HPDE6-E6E7 (cell line): Measurements from ENCODE around the gene BCAS3.
"Not testable (repeated sequence)": the region's sequence is repeated elsewhere in the genome, so short reads cannot be mapped to it uniquely, and the experiment has no call there.

ENCODE experiments used
- DNase-seq: peaks from one replicate; pipeline ENCODE4 v3.0.0; 2011; ENCODE audit warnings: missing footprints; ENCODE audit errors: extremely low spot score

The BCAS3 gene

GRCh38 chr17:61337290-61337689 lies 659.6 kb downstream of the BCAS3 start:
- DNase-seq: no peak

GRCh38 chr17:61338000-61338798 lies 660.5 kb downstream of the BCAS3 start:
- DNase-seq: no peak

DNA sequence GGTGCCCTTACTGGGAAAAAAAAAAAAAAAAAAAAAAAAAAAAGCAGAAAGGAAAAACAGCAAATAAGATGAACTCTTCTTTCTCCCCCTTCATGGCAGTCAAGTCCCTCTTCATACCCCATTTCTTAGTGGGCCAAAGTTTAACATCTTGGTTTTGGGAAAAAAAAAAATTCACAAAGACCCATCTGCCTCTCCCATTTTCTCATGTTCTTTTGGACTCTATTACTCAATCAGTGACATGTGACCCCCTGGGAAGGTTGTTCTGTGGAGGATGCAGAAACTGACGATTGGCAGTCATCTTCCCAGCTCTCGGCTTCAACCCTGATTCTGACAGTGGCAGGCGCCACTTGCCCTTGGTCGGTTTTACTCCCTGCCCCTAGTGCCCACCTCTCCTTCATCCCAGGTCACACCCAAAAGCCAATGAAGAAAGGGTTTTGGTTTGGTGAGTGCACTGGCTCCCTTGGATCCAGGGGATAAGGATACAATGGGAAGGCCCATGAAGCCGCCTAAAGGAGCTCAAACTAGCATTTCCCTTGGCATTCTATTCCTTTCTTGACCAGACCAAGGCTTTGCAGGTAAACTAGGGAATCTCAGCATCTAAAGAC lies 661.3 kb downstream of the BCAS3 start:
- DNase-seq: no peak

DNA sequence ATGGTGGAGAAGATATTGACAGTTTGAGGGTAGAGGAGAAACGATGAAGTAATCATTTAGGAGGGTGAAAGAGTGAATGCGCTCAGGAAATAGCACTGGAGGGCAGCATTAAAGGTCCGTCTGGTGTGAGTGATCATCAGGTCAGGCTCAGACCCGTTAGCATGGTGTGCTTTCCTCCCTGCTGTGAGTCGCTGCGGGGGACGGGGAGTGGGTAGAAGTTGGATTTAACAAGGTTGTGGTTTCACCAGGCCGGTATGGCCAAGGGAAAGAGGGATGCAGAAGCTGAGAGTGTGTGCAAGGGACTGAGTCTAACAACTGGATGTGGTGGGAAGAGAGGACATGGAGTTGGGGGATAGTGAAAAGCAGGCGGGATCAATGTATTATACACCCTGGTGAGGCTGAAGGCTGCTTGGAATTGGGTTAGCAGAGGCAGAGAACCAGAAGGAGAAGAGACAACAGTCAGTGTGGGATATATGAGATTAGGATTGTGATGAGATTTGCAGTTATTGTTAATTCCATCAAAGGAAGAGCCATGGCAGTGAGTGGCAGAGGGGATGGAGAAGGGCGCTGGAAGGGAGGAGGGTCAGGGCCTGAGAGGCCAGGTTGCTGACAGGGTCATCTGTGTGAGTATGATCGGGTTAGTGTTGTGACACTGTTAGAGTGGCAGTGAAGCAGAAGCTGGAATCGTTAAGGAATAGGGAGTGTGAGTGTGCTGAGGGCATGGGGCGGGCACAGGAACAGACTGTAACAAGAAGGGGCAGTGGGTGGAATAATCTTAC lies 663.0 kb downstream of the BCAS3 start:
- DNase-seq: no peak

DNA sequence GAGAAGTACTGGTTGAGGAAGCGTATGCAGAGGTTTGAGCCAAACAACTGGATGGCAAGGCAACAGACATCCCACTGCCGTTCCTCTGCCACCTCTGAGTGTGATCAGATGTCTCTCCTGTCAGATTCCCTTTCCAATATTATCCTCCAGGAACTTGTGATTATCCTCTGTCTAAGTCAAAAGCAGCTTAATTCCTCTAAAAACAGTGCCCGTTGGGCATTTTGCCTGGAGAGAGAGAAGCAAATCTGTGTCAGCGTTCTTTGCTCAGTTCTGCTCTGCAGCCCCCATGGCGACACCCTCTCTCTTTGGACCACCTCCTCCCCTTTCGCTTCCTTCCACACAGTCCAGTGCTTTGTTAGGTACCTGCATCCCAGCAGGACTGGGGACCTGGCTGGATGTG lies 665.9 kb downstream of the BCAS3 start:
- DNase-seq: no peak

GRCh38 chr17:61345061-61345460 lies 667.4 kb downstream of the BCAS3 start:
- DNase-seq: no peak

GRCh38 chr17:61345825-61346666 lies 668.4 kb downstream of the BCAS3 start:
- DNase-seq: no peak

GRCh38 chr17:61349350-61349749 lies 671.7 kb downstream of the BCAS3 start:
- DNase-seq: no peak

GRCh38 chr17:61351745-61352407 lies 674.2 kb downstream of the BCAS3 start:
- DNase-seq: no peak

- no peak for DNase-seq
Measured at GRCh38 chr17:61352408-61352770, 674.7 kb downstream of the BCAS3 start.

GRCh38 chr17:61352781-61353491 lies 675.3 kb downstream of the BCAS3 start:
- DNase-seq: no peak

DNA sequence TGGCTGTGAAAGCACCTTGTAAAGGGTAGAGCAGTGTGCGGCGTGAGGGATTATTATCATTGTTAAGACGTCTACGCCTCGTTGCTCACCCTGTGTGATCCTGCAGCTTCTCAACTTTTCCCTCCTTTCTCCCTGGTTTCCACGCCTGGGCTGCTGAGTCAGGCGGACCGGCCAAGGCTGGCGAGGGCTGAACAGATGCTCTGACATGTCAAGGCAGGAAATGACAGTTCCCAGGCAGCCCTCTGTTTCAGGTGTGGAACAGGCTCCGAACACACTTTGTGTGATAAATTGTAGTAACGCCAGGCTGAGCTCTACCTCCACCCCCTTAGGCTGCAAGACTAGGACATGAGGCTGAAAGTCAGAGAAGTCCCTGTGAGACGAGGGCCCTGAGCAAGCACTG lies 676.0 kb downstream of the BCAS3 start:
- DNase-seq: no peak

GRCh38 chr17:61354895-61355874 lies 677.5 kb downstream of the BCAS3 start:
- DNase-seq: no peak

DNA sequence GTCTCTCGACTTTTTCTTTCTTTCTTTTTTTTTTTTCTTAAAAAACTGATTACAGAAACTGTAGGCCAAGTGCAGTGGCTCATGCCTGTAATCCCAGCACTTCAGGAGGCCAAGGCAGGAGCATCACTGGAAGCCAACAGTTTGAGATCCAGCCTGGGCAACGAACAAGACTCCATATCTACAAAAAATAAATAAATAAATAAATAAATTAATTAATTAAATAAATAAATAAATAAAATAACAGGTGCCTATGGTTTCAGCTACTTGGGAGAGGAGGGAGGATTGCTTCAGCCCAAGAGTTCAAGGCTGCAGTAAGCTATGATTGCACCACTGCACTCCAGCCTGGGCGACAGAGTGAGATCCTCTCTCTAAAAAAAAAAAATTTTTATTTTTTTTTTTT lies 679.4 kb downstream of the BCAS3 start:
- not testable (repeated sequence) for DNase-seq

- DNase-seq: not testable (repeated sequence)
Measured at GRCh38 chr17:61359513-61359912, 681.9 kb downstream of the BCAS3 start.

DNA sequence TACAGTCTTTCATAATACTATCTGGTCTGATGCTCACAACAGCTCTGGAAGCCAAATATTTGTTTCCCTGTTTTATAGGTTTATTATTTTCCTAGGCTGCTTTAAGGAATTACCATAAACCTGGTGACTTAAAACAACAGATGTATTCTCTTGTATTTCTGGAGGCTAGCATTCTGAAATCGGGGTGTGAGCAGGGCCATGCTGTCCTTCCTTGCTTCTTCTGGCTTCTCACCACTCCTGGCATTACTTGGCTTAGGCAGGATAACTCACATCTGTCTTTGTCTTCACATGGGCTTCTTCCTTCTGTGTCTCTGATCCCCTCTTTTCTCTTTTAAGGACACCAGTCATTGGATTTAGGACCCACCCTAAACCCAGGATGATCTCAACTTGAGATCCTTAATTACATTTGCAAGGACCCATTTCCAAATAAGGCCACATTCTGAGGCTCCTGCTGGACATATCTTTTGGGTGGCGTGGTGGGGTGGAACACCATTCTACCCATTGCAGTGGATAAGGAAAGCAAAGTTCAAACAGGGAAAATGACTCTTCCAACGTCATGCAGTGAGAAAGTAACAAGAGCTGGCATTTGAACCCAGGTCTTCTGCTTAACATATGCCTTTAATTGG lies 682.8 kb downstream of the BCAS3 start:
- no peak for DNase-seq

- peak; percentile 35 for DNase-seq
Measured at GRCh38 chr17:61361084-61361483, 683.4 kb downstream of the BCAS3 start.

- DNase-seq: no peak
Measured at GRCh38 chr17:61362396-61362795, 684.7 kb downstream of the BCAS3 start.
